Measurements from ENCODE around the gene IGF2R.

The IGF2R gene

DNA sequence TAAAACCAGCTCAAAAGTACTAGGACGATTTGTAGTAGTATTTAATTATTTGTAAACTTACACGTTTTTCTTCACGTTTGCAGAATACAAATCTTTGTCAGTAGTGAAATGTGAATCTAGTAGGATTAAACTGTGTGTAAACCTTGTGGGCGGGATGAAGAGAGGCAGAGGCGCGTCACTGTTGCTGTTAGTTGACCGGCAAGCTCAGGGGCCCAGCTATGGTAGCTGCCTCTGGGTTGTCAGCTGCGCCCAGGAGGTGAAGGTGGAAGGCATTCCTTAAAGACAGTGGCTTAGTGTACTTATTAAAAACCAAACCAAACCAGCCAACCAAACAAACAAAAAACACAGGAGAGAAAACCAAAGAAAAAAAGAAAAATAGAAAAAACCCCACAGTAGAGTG, 69.6 kb downstream of the IGF2R start:
- TF ChIP-seq, protein P1, sequence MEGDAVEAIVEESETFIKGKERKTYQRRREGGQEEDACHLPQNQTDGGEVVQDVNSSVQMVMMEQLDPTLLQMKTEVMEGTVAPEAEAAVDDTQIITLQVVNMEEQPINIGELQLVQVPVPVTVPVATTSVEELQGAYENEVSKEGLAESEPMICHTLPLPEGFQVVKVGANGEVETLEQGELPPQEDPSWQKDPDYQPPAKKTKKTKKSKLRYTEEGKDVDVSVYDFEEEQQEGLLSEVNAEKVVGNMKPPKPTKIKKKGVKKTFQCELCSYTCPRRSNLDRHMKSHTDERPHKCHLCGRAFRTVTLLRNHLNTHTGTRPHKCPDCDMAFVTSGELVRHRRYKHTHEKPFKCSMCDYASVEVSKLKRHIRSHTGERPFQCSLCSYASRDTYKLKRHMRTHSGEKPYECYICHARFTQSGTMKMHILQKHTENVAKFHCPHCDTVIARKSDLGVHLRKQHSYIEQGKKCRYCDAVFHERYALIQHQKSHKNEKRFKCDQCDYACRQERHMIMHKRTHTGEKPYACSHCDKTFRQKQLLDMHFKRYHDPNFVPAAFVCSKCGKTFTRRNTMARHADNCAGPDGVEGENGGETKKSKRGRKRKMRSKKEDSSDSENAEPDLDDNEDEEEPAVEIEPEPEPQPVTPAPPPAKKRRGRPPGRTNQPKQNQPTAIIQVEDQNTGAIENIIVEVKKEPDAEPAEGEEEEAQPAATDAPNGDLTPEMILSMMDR (conservative IDR thresholded peaks at IDR 0.05) = no peak
- no peak overlapping the region for H3K27ac ChIP-seq

DNA sequence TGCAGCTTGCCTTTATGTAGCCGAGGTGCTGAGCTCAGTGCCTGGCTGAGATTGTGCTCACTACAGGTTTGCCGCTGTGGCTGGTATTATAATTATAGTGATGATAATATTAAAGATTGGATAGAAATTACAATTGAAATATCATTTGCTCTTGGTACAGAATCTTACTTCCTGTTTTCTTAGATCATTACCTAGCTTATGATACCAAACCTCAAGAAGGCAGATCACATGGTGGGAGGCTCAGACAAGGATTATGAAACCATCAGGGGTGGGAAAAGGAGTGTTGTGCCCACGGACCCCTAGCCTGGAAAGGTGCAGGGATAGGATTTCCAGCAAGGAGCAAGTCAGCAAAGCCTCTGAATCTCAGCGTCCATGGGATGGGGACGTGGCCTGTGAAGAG, 70.6 kb downstream of the IGF2R start:
- TF ChIP-seq, protein P1 (conservative IDR thresholded peaks at IDR 0.05) = no peak
- no peak overlapping the region for H3K27ac ChIP-seq

DNA sequence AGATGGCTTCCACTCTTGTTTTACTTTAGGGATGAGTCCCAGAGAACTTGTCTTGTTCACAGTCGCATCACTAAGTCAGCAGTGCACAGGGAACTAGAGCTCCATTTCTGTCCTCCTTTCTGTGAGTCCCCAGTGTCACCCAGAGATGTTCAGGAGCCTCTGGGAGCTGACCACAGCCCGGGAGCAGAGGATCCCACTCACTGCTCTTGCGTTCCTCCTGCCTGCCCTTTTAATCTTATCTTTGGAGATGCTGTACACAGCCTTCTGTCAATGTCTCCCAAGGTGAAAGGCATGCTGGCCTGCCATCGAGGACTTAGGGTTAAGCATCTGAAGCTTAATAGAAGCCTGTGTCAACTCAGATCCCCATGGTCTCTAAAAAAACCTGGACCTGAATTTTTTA, 71.2 kb downstream of the IGF2R start:
- no peak overlapping the region for H3K27ac ChIP-seq
- TF ChIP-seq, protein P1 (conservative IDR thresholded peaks at IDR 0.05) = no peak

DNA sequence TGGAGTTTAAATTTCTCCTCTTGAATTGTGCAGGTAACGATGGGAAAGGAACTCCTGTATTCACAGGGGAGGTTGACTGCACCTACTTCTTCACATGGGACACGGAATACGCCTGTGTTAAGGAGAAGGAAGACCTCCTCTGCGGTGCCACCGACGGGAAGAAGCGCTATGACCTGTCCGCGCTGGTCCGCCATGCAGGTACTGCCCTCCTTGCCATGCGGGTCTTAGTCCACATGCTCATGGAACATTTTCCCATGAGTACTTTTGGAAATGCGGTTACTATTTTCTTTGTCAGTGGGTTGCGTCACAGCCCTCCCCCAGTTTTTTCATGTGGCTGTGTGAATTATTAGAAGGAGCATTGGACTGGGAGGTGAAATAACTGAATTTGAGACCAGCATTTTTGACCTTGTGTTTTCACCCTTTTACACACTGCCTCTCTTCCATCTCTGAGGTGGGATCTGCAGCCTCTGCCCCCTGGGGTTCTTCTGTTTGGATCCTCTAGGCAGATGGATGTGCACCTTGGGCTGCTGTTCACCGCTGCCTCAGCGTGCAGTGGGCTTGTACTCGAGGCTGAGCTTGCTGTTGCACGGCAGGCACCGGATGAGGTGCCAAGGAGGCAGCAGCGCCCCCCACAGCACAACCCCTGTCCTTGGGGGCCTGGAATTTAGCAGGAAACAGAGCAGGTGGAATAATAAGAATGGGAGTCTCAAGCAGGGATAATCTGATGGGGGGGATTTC, 71.8 kb downstream of the IGF2R start:
- TF ChIP-seq, protein P1 (conservative IDR thresholded peaks at IDR 0.05) = no peak
- peak overlapping the region; percentile 34; the same call in 1 of the 2 replicates for H3K27ac ChIP-seq

DNA sequence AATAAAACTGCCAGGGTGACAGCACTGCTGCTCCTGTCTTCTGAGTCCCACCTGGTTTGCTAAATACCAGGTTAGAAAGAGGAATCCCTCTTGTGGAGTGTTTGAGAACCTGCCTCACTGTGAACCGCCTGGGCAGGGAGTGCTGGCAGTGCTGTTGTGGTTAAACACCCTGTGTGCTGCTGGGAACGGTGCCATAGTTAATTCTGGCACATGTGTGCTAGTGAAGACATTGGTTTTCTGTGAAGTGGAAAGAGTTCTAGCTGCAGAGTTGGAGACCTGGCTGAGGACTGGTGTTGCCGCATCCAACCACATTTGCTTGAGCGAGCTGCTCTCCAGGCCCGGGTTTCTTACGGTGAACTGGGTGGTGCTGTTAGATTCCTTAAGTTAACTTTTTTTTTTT, 72.7 kb downstream of the IGF2R start:
- TF ChIP-seq, protein P1 (conservative IDR thresholded peaks at IDR 0.05) = peak; percentile 67
- H3K27ac ChIP-seq = peak overlapping the region; percentile 34; the same call in 1 of the 2 replicates

DNA sequence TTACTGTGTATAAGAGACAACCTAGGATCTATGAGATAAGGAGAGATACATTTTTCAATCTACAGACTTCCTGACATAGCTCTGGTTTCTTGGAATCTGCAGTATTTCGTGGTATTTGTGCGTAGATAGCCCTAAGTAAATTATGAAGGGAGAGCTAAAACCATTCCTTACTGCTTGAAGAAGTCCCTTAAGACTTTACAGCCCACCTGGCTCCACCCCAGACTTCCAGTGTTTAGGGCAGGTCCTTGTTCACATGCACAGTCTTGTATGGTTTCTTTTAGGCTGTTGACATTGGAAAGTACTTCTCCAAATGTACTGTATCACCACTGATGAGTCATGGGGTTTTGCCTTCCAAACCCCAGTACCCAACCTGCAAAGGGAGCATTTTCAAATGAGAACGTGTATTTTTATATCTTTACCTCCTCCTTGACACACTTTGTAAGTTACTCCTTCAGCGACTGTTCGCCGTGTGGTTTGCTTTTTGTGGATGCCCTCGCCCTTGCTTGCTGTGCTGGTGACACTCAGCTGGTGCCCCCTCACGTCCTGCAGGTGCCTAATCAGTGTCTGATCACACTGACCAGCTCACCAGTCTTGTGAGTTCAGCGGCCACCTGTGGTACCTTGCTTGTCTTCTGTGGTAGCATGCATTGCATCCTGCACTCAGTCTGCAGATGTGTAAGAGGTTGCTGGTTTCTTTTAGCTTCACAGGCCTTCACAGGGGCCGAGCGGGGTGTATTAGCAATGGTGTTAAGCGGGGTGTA, 73.3 kb downstream of the IGF2R start:
- TF ChIP-seq, protein P1 (conservative IDR thresholded peaks at IDR 0.05) = no peak
- H3K27ac ChIP-seq = no peak overlapping the region

DNA sequence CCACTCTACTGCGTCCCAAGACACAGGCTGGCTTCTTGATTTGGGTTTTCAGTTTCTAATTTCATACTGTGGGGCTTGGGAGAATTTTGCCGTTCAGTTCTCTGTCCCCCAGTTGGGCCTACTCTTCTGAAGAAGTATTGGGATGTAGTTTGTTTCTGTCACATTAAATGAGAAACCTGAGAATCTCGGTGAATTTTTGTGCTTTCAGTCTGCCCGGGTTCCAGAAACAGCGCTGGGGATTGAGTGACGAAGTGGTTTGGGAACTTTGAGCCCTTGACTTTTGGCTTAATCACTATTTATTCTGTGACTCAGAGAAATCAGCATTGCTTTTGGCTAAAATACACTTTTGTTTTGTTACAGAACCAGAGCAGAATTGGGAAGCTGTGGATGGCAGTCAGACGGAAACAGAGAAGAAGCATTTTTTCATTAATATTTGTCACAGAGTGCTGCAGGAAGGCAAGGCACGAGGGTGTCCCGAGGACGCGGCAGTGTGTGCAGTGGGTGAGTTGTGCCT, 74.0 kb downstream of the IGF2R start:
- TF ChIP-seq, protein P1 (conservative IDR thresholded peaks at IDR 0.05) = no peak
- no peak overlapping the region for H3K27ac ChIP-seq
